ENCODE data around the gene CLSTN1. TPM values are rescaled to one million over a fixed set of nuclear protein-coding genes. Genes with fewer than 3 reads are reported as not detected.

Gene CLSTN1
- total RNA-seq, 1 donor from 2014 or later: 179 TPM

DNA sequence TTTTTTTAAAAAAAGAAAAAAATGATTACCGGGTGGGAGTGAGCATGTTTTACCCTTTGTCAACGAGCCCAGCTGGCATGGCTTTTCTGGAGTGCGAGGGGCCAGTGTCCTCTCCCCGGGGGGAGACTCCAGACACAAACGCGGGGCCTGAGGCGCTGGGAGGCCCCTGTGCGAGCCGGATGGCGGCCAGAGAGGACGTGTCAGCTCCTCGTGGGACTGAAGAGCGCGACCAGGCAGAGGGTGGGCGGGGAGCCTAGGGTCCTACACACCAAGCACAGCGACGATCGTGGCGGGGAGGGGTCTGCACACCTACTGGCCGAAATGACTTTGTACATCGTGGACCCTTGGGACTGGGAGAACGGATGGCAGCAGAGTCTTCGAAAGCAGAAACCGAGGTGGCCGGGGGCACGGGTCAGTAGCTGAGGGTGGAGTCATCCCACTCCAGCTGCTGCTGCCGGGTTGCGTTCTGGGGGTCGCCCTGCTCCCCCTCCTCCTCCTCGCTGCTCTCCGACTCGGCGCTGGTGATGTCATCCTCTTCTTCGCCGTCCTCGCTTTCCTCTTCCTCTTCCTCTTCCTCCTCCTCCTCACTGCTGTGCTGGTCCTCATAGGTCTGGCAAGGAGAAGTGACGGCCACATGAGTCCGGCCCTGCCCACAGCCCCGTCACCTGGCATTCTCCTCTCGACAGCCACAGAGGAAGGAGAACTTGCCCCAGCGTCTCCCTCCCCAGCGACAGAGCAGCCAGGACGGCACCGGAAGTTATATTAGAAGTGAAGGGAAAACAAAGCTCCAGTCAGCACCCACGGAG lies 93.5 kb downstream of the CLSTN1 start:
- peaks cover 57% of the 10 kb centered on the region for H3K36me3 Mint-ChIP-seq (ENCODE audit: unreplicated experiment)
- H3K4me1 Mint-ChIP-seq (ENCODE audit: unreplicated experiment): no peaks in the 10 kb centered on the region
- H3K27me3 Mint-ChIP-seq (ENCODE audit: unreplicated experiment): no peaks in the 10 kb centered on the region
- H3K4me3 Mint-ChIP-seq (ENCODE audit: unreplicated experiment): no peak overlapping the region
- no peak overlapping the region for H3K27ac Mint-ChIP-seq (ENCODE audit: unreplicated experiment)
- no peaks in the 10 kb centered on the region for H3K9me3 Mint-ChIP-seq (ENCODE audit: unreplicated experiment)
- TF ChIP-seq, protein P1, sequence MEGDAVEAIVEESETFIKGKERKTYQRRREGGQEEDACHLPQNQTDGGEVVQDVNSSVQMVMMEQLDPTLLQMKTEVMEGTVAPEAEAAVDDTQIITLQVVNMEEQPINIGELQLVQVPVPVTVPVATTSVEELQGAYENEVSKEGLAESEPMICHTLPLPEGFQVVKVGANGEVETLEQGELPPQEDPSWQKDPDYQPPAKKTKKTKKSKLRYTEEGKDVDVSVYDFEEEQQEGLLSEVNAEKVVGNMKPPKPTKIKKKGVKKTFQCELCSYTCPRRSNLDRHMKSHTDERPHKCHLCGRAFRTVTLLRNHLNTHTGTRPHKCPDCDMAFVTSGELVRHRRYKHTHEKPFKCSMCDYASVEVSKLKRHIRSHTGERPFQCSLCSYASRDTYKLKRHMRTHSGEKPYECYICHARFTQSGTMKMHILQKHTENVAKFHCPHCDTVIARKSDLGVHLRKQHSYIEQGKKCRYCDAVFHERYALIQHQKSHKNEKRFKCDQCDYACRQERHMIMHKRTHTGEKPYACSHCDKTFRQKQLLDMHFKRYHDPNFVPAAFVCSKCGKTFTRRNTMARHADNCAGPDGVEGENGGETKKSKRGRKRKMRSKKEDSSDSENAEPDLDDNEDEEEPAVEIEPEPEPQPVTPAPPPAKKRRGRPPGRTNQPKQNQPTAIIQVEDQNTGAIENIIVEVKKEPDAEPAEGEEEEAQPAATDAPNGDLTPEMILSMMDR (IDR thresholded peaks at IDR 0.05): no peak
- no peak for DNase-seq (ENCODE audit: extremely low spot score, unreplicated experiment)

DNA sequence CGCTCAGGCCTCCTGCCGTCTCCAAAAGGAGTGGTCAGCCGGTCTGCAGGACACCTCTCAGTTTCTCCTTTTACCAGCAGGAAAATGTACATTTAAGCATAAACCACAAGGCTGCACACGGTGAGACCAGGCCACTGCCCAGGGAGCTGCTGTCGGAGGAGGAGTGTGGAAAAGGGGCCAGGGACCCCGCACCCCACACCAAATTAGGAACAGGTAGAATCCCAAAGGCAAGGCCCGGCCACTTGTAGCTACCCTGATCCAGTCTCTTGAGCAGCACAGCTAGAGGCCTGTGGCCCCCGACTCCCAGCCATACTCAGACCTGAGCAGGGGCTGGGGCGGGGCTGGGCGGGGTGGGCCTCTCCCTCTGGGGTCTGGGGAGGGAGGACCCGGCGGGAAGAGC lies 94.2 kb downstream of the CLSTN1 start:
- DNase-seq (ENCODE audit: extremely low spot score, unreplicated experiment): no peak
- peaks cover 54% of the 10 kb centered on the region for H3K36me3 Mint-ChIP-seq (ENCODE audit: unreplicated experiment)

DNA sequence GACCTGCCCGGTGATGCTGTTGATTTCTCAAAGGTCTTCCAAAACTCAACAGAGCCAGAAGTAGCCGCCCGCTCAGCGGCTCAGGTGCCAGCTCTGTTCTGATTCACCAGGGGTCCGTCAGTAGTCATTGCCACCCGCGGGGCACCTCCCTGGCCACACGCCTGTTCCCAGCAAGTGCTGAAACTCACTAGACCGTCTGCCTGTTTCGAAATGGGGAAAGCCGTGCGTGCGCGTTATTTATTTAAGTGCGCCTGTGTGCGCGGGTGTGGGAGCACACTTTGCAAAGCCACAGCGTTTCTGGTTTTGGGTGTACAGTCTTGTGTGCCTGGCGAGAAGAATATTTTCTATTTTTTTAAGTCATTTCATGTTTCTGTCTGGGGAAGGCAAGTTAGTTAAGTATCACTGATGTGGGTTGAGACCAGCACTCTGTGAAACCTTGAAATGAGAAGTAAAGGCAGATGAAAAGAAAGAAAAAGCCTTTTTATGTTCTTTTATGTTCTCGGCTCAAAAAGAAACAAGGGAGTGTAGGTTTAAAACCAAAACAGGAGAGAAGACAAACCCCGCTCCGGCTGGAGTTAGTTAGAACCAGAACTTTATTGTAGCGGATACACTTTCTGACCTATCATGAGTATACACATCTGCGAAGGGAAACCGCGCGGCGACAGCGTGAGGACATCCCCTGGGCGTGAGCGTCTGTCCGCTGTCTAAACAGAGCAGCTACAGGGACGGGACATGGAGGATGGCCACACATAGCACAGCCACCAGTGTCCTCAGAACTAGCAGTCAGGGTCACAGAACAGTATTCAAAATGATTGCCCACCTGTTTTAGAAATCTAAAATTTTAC lies 95.1 kb downstream of the CLSTN1 start:
- H3K36me3 Mint-ChIP-seq (ENCODE audit: unreplicated experiment): peaks cover 49% of the 10 kb centered on the region
- H3K27ac Mint-ChIP-seq (ENCODE audit: unreplicated experiment): no peak overlapping the region
- H3K27me3 Mint-ChIP-seq (ENCODE audit: unreplicated experiment): no peaks in the 10 kb centered on the region
- no peaks in the 10 kb centered on the region for H3K9me3 Mint-ChIP-seq (ENCODE audit: unreplicated experiment)
- TF ChIP-seq, protein P1 (IDR thresholded peaks at IDR 0.05): no peak
- DNase-seq (ENCODE audit: extremely low spot score, unreplicated experiment): no peak
- H3K4me3 Mint-ChIP-seq (ENCODE audit: unreplicated experiment): no peak overlapping the region
- H3K4me1 Mint-ChIP-seq (ENCODE audit: unreplicated experiment): no peaks in the 10 kb centered on the region

More for the DNA sequence above, 94.2 kb downstream of the CLSTN1 start:
- TF ChIP-seq, protein P1 (IDR thresholded peaks at IDR 0.05): no peak
- Mint-ChIP-seq H3K27ac (ENCODE audit: unreplicated experiment) (no peak overlapping the region), H3K4me3 (ENCODE audit: unreplicated experiment) (no peak overlapping the region), H3K27me3 (ENCODE audit: unreplicated experiment) (no peaks in the 10 kb centered on the region), H3K4me1 (ENCODE audit: unreplicated experiment) (no peaks in the 10 kb centered on the region), H3K9me3 (ENCODE audit: unreplicated experiment) (no peaks in the 10 kb centered on the region)

DNA sequence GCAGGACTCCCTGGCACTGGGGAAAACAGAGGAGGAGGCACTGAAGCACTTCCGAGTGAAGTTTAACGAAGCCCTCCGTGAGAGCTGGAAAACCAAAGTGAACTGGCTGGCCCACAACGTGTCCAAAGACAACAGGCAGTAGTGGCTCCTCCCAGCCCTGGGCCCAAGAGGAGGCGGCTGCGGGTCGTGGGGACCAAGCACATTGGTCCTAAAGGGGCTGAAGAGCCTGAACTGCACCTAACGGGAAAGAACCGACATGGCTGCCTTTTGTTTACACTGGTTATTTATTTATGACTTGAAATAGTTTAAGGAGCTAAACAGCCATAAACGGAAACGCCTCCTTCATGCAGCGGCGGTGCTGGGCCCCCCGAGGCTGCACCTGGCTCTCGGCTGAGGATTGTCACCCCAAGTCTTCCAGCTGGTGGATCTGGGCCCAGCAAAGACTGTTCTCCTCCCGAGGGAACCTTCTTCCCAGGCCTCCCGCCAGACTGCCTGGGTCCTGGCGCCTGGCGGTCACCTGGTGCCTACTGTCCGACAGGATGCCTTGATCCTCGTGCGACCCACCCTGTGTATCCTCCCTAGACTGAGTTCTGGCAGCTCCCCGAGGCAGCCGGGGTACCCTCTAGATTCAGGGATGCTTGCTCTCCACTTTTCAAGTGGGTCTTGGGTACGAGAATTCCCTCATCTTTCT lies 96.7 kb downstream of the CLSTN1 start:
- H3K27ac Mint-ChIP-seq (ENCODE audit: unreplicated experiment): no peak overlapping the region
- no peaks in the 10 kb centered on the region for H3K9me3 Mint-ChIP-seq (ENCODE audit: unreplicated experiment)
- no peak overlapping the region for H3K4me3 Mint-ChIP-seq (ENCODE audit: unreplicated experiment)
- H3K36me3 Mint-ChIP-seq (ENCODE audit: unreplicated experiment): peaks cover 45% of the 10 kb centered on the region
- TF ChIP-seq, protein P1 (IDR thresholded peaks at IDR 0.05): no peak
- no peaks in the 10 kb centered on the region for H3K4me1 Mint-ChIP-seq (ENCODE audit: unreplicated experiment)
- H3K27me3 Mint-ChIP-seq (ENCODE audit: unreplicated experiment): no peaks in the 10 kb centered on the region
- DNase-seq (ENCODE audit: extremely low spot score, unreplicated experiment): no peak

Data from osteocyte (in vitro differentiated cells).